ENCODE results near the gene GSTO1. TPM values are rescaled to one million over a fixed set of nuclear protein-coding genes. Genes with fewer than 3 reads are reported as not detected.

The GSTO1 gene
- total RNA-seq, 120 experiments from 2014 or later: 45.5 to 124 (median 88.3) TPM

Small RNA genes lying within 50 kb of the gene (microRNA-seq; reads per million reads assigned to microRNA genes)
- gene MIR4482 (0 to 4.0 (median 0) reads per million in 43 experiments), gene MIR609 (0 to 0.91 (median 0) reads per million in 43 experiments)

Other genes with a start within 250 kb of the GSTO1 start
- 1 to 10 TPM in 50 of 120 experiments, under 1 TPM in 56, not detected in 14; 0.22 to 2.7 (median 0.94) TPM for gene COL17A1, start 169.0 kb upstream of the GSTO1 start, total RNA-seq
- gene SFR1, start 132.7 kb upstream of the GSTO1 start, total RNA-seq: 10 to 100 TPM in 19 of 120 experiments, 1 to 10 TPM in 101; 3.1 to 19.2 (median 7.6) TPM
- 10 to 100 TPM in 2 of 120 experiments, 1 to 10 TPM in 118; 2.2 to 10.5 (median 5.3) TPM for gene CFAP43, start 22.5 kb upstream of the GSTO1 start, total RNA-seq
- 10 to 100 TPM in 109 of 120 experiments, 1 to 10 TPM in 11; 7.2 to 31.4 (median 14.2) TPM for gene GSTO2, start 14.3 kb downstream of the GSTO1 start, total RNA-seq
- gene ITPRIP, start 83.6 kb downstream of the GSTO1 start, total RNA-seq: 10 to 100 TPM in 9 of 120 experiments, 1 to 10 TPM in 111; 2.7 to 14.6 (median 6.1) TPM
- gene CFAP58, start 98.9 kb downstream of the GSTO1 start, total RNA-seq: 1 to 10 TPM in 35 of 120 experiments, under 1 TPM in 85; 0.20 to 3.7 (median 0.77) TPM